ENCODE results near the gene HS3ST5.
"Not testable (repeated sequence)": the region's sequence is repeated elsewhere in the genome, so short reads cannot be mapped to it uniquely, and the experiment has no call there.

The HS3ST5 gene

GRCh38 chr6:114044566-114044965, 298.3 kb downstream of the HS3ST5 start:
- not testable (repeated sequence) for DNase-seq (ENCODE audit: low read depth in 2 of 2)

- DNase-seq (ENCODE audit: low read depth in 2 of 2): no peak
Measured at GRCh38 chr6:114042267-114043016, 300.4 kb downstream of the HS3ST5 start.

- no peak for DNase-seq (ENCODE audit: low read depth in 2 of 2)
Measured at GRCh38 chr6:114040871-114041270, 302.0 kb downstream of the HS3ST5 start.

GRCh38 chr6:114039841-114040240, 303.0 kb downstream of the HS3ST5 start:
- DNase-seq (ENCODE audit: low read depth in 2 of 2): no peak

GRCh38 chr6:114033606-114034005, 309.2 kb downstream of the HS3ST5 start:
- DNase-seq (ENCODE audit: low read depth in 2 of 2): no peak

GRCh38 chr6:114032721-114033120, 310.1 kb downstream of the HS3ST5 start:
- DNase-seq (ENCODE audit: low read depth in 2 of 2): no peak

- no peak for DNase-seq (ENCODE audit: low read depth in 2 of 2)
Measured at GRCh38 chr6:114030767-114031166, 312.1 kb downstream of the HS3ST5 start.

GRCh38 chr6:114024746-114025145, 318.1 kb downstream of the HS3ST5 start:
- no peak for DNase-seq (ENCODE audit: low read depth in 2 of 2)

GRCh38 chr6:114020196-114020595, 322.6 kb downstream of the HS3ST5 start:
- no peak for DNase-seq (ENCODE audit: low read depth in 2 of 2)

- not testable (repeated sequence) for DNase-seq (ENCODE audit: low read depth in 2 of 2)
Measured at GRCh38 chr6:114017146-114017545, 325.7 kb downstream of the HS3ST5 start.

GRCh38 chr6:114014106-114014505, 328.7 kb downstream of the HS3ST5 start:
- DNase-seq (ENCODE audit: low read depth in 2 of 2): not testable (repeated sequence)

GRCh38 chr6:114011486-114011885, 331.3 kb downstream of the HS3ST5 start:
- not testable (repeated sequence) for DNase-seq (ENCODE audit: low read depth in 2 of 2)

GRCh38 chr6:114010540-114010939, 332.3 kb downstream of the HS3ST5 start:
- no peak for DNase-seq (ENCODE audit: low read depth in 2 of 2)

GRCh38 chr6:114009192-114009591, 333.6 kb downstream of the HS3ST5 start:
- DNase-seq (ENCODE audit: low read depth in 2 of 2): no peak

- DNase-seq (ENCODE audit: low read depth in 2 of 2): no peak
Measured at GRCh38 chr6:114008331-114008730, 334.5 kb downstream of the HS3ST5 start.

GRCh38 chr6:114007516-114007915, 335.3 kb downstream of the HS3ST5 start:
- no peak for DNase-seq (ENCODE audit: low read depth in 2 of 2)
